HG03060 (cell line): ENCODE data around the gene IGFBP7.

Experiments used
- ATAC-seq: cut with Tn5 transposase; IDR thresholded peaks from one replicate; pipeline ENCODE4 v1.9.1; 2021; ENCODE audit warnings: low read depth, moderate number of reproducible peaks; ENCODE audit not compliant: unreplicated experiment

Gene IGFBP7

GRCh38 chr4:57109847-57110639 is at the start of gene IGFBP7:
IGFBP7 (minus strand) TSS chr4:57110385; CDS start chr4:57110351, 34 bp downstream.
- no peak for ATAC-seq

- no peak for ATAC-seq
Measured at GRCh38 chr4:57159866-57160265, 49.7 kb upstream of the IGFBP7 start.

GRCh38 chr4:57158762-57159161 is 48.6 kb upstream of the IGFBP7 start:
- ATAC-seq = no peak

- no peak for ATAC-seq
Measured at GRCh38 chr4:57158221-57158620, 48.0 kb upstream of the IGFBP7 start.

GRCh38 chr4:57157596-57158137 is 47.5 kb upstream of the IGFBP7 start:
- ATAC-seq = no peak

- ATAC-seq = no peak
Measured at GRCh38 chr4:57156242-57156990, 46.2 kb upstream of the IGFBP7 start.

GRCh38 chr4:57154926-57155325 is 44.7 kb upstream of the IGFBP7 start:
- no peak for ATAC-seq

- ATAC-seq = no peak
Measured at GRCh38 chr4:57154191-57154590, 44.0 kb upstream of the IGFBP7 start.

- no peak for ATAC-seq
Measured at GRCh38 chr4:57153207-57153606, 43.0 kb upstream of the IGFBP7 start.

GRCh38 chr4:57151481-57151880 is 41.3 kb upstream of the IGFBP7 start:
- ATAC-seq = no peak

GRCh38 chr4:57149833-57150232 is 39.6 kb upstream of the IGFBP7 start:
- ATAC-seq = no peak

GRCh38 chr4:57148831-57149505 is 38.8 kb upstream of the IGFBP7 start:
- ATAC-seq = no peak

GRCh38 chr4:57148177-57148576 is 38.0 kb upstream of the IGFBP7 start:
- ATAC-seq = no peak

- no peak for ATAC-seq
Measured at GRCh38 chr4:57147335-57148060, 37.3 kb upstream of the IGFBP7 start.

- no peak for ATAC-seq
Measured at GRCh38 chr4:57146444-57146843, 36.3 kb upstream of the IGFBP7 start.

- ATAC-seq = no peak
Measured at GRCh38 chr4:57144466-57144865, 34.3 kb upstream of the IGFBP7 start.

GRCh38 chr4:57139783-57140182 is 29.6 kb upstream of the IGFBP7 start:
- ATAC-seq = no peak

GRCh38 chr4:57137261-57137660 is 27.1 kb upstream of the IGFBP7 start:
- no peak for ATAC-seq

GRCh38 chr4:57136281-57136680 is 26.1 kb upstream of the IGFBP7 start:
- no peak for ATAC-seq

- ATAC-seq = no peak
Measured at GRCh38 chr4:57132743-57133137, 22.6 kb upstream of the IGFBP7 start.
